Skeletal muscle tissue (tissue), 4 donors: ENCODE results near the gene MDM4. TPM values are rescaled to one million over a fixed set of nuclear protein-coding genes. Genes with fewer than 3 reads are reported as not detected.
A peak's percentile ranks its signal among the peaks of the same experiment; 100 is the strongest.

Experiments
- H3K27ac ChIP-seq: one replicate; pipeline ENCODE4 v1.7.0; 2013; ENCODE audit warnings: mild to moderate bottlenecking, low read depth, low read length, inconsistent platforms
- H3K27me3 ChIP-seq, 3 donors: one replicate each; pipeline ENCODE4 v1.7.0; 2013; ENCODE audit warnings: low read length in 3 of 3; ENCODE audit not compliant: control insufficient read depth in 3 of 3, insufficient read depth in 3 of 3
- H3K36me3 ChIP-seq, 3 donors: one replicate each; pipeline ENCODE4 v1.7.0; 2013; ENCODE audit warnings: low read length in 3 of 3; ENCODE audit not compliant: control insufficient read depth in 3 of 3, insufficient read depth in 3 of 3
- H3K4me1 ChIP-seq, 3 donors: one replicate each; pipeline ENCODE4 v1.7.0; 2013; ENCODE audit warnings: low read length in 3 of 3, mild to moderate bottlenecking in 3 of 3; ENCODE audit not compliant: control insufficient read depth in 3 of 3, insufficient read depth in 3 of 3
- H3K4me3 ChIP-seq, 3 donors: one replicate each; pipeline ENCODE4 v1.7.0; 2013; ENCODE audit warnings: low read length in 3 of 3
- H3K9ac ChIP-seq, 3 donors: one replicate each; pipeline ENCODE4 v1.7.0; 2013; ENCODE audit warnings: low read length in 3 of 3, mild to moderate bottlenecking in 3 of 3, moderate library complexity in 2 of 3, low read depth in 1 of 3
- H3K9me3 ChIP-seq, 3 donors: one replicate each; pipeline ENCODE4 v1.7.0; 2013; ENCODE audit warnings: low read length in 3 of 3; ENCODE audit not compliant: control insufficient read depth in 3 of 3
- total RNA-seq: library from RNA; depleted of rRNA; stranded (reverse); fragments of >200 nt; gene quantifications from one replicate; pipeline ENCODE4 v1.2.3, GENCODE V29; 2014
- donor health status: Osteomylitis.

Gene MDM4
- total RNA-seq, 1 donor from 2014 or later, result 56.9 TPM

DNA sequence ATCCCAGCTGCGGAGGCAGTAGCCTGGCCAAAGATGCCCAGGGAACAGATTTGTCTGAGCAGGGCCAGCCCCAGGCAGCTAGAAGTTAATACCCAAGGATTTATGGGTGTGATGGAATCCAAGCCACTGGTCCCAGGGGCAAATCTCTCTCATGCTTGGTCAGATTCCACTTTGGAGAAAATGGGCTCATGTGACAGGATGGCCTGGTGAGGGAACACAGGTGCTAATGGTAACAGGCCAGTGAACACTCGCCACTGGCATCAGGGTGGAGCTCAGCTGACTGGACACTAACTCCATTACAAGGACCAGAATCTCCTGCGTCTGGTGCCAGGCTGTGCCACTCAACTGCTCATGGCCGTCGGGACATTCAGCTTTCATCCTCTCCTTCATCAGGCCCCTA lies 12.0 kb downstream of the MDM4 start:
- Histone ChIP-seq H3K27me3 (no peaks in the 10 kb centered on the region), H3K9me3 (no peaks in the 10 kb centered on the region), H3K36me3 (peaks cover 21 to 57% (median 43%) of the 10 kb centered on the region in 3 donors), H3K27ac (peak overlapping the region; percentile 28), H3K9ac (no peak overlapping the region), H3K4me3 (no peak overlapping the region), H3K4me1 (peaks cover 0 to 9% (median 5%) of the 10 kb centered on the region in 3 donors)

DNA sequence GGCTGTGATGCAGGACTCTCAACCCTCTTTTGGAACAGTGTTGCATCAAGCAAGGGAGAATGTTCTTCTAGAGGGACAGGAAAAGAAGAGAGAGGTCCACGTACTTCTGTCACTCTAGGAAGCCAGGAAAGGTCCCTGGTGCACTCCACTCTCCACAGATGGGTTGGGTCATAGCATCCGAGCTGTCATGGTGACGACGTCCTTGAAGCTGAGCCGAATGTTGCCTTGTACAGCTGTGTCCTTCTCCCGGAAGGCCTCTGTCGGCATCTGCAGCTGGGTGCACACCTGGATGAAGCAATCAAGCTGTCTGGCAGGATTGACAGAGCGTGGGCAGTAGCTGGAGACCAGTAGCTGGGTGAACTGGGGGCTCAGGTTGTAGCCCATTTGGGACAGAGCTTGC lies 12.5 kb downstream of the MDM4 start:
- H3K4me3 ChIP-seq, result no peak overlapping the region
- H3K4me1 ChIP-seq, result peaks cover 0 to 9% (median 5%) of the 10 kb centered on the region in 3 donors
- peaks cover 21 to 60% (median 44%) of the 10 kb centered on the region in 3 donors for H3K36me3 ChIP-seq
- H3K27ac ChIP-seq, result peak overlapping the region; percentile 28
- no peaks in the 10 kb centered on the region for H3K9me3 ChIP-seq
- no peaks in the 10 kb centered on the region for H3K27me3 ChIP-seq
- H3K9ac ChIP-seq, result no peak overlapping the region

- H3K36me3 ChIP-seq, result peaks cover 22 to 60% (median 48%) of the 10 kb centered on the region in 3 donors
- H3K9ac ChIP-seq, result no peak overlapping the region
- no peak overlapping the region for H3K4me3 ChIP-seq
- H3K9me3 ChIP-seq, result no peaks in the 10 kb centered on the region
- peaks cover 0 to 9% (median 5%) of the 10 kb centered on the region in 3 donors for H3K4me1 ChIP-seq
- no peak overlapping the region for H3K27ac ChIP-seq
- H3K27me3 ChIP-seq, result no peaks in the 10 kb centered on the region
Measured at GRCh38 chr1:204529371-204529895, 13.2 kb downstream of the MDM4 start.

DNA sequence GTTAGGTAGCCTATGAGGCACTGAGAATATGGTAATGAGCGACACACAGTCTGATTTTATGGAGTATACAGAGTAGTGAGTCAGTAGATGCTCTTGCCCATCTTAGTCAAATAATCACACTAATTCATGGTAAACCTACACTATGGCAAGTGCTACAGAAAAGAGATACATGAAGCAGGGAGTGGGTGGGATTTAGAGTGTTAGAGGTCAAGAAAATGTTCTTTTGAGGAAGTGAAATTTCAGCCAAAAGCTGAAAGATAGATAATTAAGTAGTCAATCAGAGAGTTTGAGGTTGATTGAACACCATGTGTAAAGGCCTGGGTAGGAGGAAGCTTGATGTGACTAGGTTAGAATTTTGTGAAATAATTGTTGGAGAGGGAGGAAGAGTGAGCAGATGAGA lies 14.7 kb downstream of the MDM4 start:
- no peaks in the 10 kb centered on the region for H3K9me3 ChIP-seq
- no peak overlapping the region for H3K9ac ChIP-seq
- peaks cover 20 to 53% (median 38%) of the 10 kb centered on the region in 3 donors for H3K36me3 ChIP-seq
- peaks cover 0 to 9% (median 5%) of the 10 kb centered on the region in 3 donors for H3K4me1 ChIP-seq
- no peaks in the 10 kb centered on the region for H3K27me3 ChIP-seq
- H3K27ac ChIP-seq, result no peak overlapping the region
- no peak overlapping the region for H3K4me3 ChIP-seq

DNA sequence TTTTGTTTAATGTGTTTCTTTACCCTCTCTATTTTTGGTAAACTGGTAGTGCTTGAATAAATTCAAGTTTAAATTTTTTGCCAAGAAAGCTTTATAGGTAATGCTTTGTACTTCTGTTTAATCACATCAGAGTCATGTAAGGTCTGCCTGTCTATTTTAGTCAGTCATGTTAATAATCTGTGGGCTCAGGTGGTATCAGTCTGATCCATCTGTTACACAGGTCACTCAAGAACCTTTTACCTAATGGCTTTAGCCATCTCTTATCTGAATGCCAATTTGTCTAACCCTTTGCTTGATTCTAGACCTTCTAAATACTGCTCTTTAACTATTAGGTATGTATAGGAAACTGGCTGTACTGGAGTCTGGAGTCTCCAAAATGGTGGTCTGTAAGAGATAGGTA lies 16.6 kb downstream of the MDM4 start:
- H3K27me3 ChIP-seq, result no peaks in the 10 kb centered on the region
- peaks cover 17 to 51% (median 35%) of the 10 kb centered on the region in 3 donors for H3K36me3 ChIP-seq
- no peaks in the 10 kb centered on the region for H3K9me3 ChIP-seq

DNA sequence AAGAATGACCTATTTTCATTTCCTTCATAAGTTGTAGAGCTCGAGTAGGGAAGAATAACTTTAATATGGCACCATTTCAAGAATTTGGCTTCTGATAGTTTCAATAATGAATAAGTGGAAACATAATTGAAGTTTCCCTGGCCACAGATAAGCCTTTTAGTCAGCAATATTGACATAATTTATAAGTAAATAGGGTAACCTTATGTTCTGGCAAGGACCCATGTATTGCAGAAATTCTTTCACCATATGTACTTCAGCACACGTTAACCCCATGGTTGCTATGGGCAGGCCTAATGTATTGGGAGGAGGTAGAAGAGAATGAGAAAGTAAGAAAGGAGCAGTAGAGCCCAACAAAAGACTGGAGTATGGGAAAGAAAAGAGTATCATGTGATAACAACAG lies 25.4 kb downstream of the MDM4 start:
- H3K9me3 ChIP-seq, result no peaks in the 10 kb centered on the region
- H3K36me3 ChIP-seq, result peaks cover 18 to 70% (median 69%) of the 10 kb centered on the region in 3 donors
- no peak overlapping the region for H3K4me3 ChIP-seq
- no peak overlapping the region for H3K9ac ChIP-seq
- no peaks in the 10 kb centered on the region for H3K4me1 ChIP-seq
- no peak overlapping the region for H3K27ac ChIP-seq
- no peaks in the 10 kb centered on the region for H3K27me3 ChIP-seq

More for the DNA sequence above, 16.6 kb downstream of the MDM4 start:
- Histone ChIP-seq H3K4me1 (peaks cover 0 to 9% (median 5%) of the 10 kb centered on the region in 3 donors), H3K9ac (no peak overlapping the region), H3K27ac (no peak overlapping the region), H3K4me3 (no peak overlapping the region)

- Histone ChIP-seq H3K36me3 (peaks cover 28 to 81% (median 76%) of the 10 kb centered on the region in 3 donors), H3K27me3 (no peaks in the 10 kb centered on the region), H3K4me1 (no peaks in the 10 kb centered on the region), H3K9me3 (no peaks in the 10 kb centered on the region), H3K9ac (no peak overlapping the region), H3K27ac (no peak overlapping the region), H3K4me3 (no peak overlapping the region)
Measured at GRCh38 chr1:204544321-204544720, 28.1 kb downstream of the MDM4 start.

- Histone ChIP-seq H3K27me3 (no peaks in the 10 kb centered on the region), H3K9me3 (no peaks in the 10 kb centered on the region), H3K27ac (no peak overlapping the region), H3K9ac (no peak overlapping the region), H3K4me3 (no peak overlapping the region), H3K4me1 (no peaks in the 10 kb centered on the region), H3K36me3 (peaks cover 30 to 83% (median 75%) of the 10 kb centered on the region in 3 donors)
Measured at GRCh38 chr1:204545202-204545601, 29.0 kb downstream of the MDM4 start.

- no peak overlapping the region for H3K4me3 ChIP-seq
- H3K4me1 ChIP-seq, result no peaks in the 10 kb centered on the region
- H3K36me3 ChIP-seq, result peaks cover 33 to 84% (median 74%) of the 10 kb centered on the region in 3 donors
Measured at GRCh38 chr1:204545881-204546280, 29.7 kb downstream of the MDM4 start.

DNA sequence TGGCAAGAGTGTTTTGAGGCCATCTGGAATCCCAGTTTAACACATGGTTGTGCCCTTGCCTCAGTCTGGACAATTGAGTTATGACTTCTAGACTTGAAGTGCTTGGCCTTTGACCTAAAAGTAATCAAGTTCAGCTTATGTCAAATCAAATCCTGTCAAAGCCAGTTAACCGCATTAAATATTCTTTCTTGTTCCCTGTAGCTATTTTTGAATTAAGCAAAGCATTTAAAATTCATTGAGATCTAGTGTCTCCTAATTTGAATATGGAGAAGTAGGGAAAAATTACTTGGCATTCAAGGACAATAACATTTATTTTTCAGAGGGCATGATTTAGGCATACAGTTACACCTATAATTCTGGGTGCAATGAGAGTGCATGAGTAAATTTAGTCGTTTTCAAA lies 32.1 kb downstream of the MDM4 start:
- peaks cover 32 to 74% (median 62%) of the 10 kb centered on the region in 3 donors for H3K36me3 ChIP-seq
- H3K9me3 ChIP-seq, result no peaks in the 10 kb centered on the region
- H3K27ac ChIP-seq, result no peak overlapping the region
- no peaks in the 10 kb centered on the region for H3K4me1 ChIP-seq
- no peaks in the 10 kb centered on the region for H3K27me3 ChIP-seq
- no peak overlapping the region for H3K4me3 ChIP-seq
- H3K9ac ChIP-seq, result no peak overlapping the region

More at GRCh38 chr1:204545881-204546280, 29.7 kb downstream of the MDM4 start:
- Histone ChIP-seq H3K27ac (no peak overlapping the region), H3K27me3 (no peaks in the 10 kb centered on the region), H3K9me3 (no peaks in the 10 kb centered on the region), H3K9ac (no peak overlapping the region)
